Measurements from ENCODE around the gene ZNF827.

- TF ChIP-seq YY1 (IDR thresholded peaks at IDR 0.05; ENCODE audit: low read depth, low read length) (no peak), PHF8 (conservative IDR thresholded peaks at IDR 0.05; ENCODE audit: low read depth, low read length) (no peak), BACH1 (IDR thresholded peaks at IDR 0.05; ENCODE audit: low read length) (no peak), SP2 (IDR thresholded peaks at IDR 0.05; ENCODE audit: low read length) (no peak), MAX (IDR thresholded peaks at IDR 0.05) (no peak), POLR2A (IDR thresholded peaks at IDR 0.05; ENCODE audit: control extremely low read depth in 1 of 2, low read depth in 2 of 2, low read length in 2 of 2) (no peak), EP300 (IDR thresholded peaks at IDR 0.05; ENCODE audit: borderline replicate concordance in 1 of 2, low read depth in 2 of 2, low read length in 2 of 2) (no peak), BRCA1 (IDR thresholded peaks at IDR 0.05; ENCODE audit: low read depth, low read length) (no peak), TAF1 (IDR thresholded peaks at IDR 0.05; ENCODE audit: low read depth, low read length) (no peak), CTCF (IDR thresholded peaks at IDR 0.05; ENCODE audit: control extremely low read depth in 1 of 3, insufficient read depth in 1 of 3, low read depth in 1 of 3, low read length in 3 of 3) (no peak)
Observed at GRCh38 chr4:145880355-145880960, 58.2 kb downstream of the ZNF827 start.

Measured in H1 (cell line).